BJ (cell line): ENCODE data around the gene OR4E2. TPM values are rescaled to one million over a fixed set of nuclear protein-coding genes. Genes with fewer than 3 reads are reported as not detected.

ENCODE experiments used
- CTCF ChIA-PET: fragments of 350-600 bp; formaldehyde crosslinking; extraction: SDS; loops from one replicate; lab custom pipeline; 2021; ENCODE audit warnings: antibody characterized with exemption, inconsistent platforms; lab: Yijun Ruan, JAX
- POLR2A ChIA-PET: fragments of 300-600 bp; sonication (Branson Sonifier 250); formaldehyde crosslinking; extraction: SDS; loops from one replicate; lab custom pipeline; 2021; ENCODE audit warnings: antibody characterized with exemption; lab: Charles Lee
- DNase-seq: peaks from one replicate; pipeline ENCODE4 v3.0.0-alpha.2; 2011; ENCODE audit warnings: low read depth
- H3K27me3 ChIP-seq: 2 replicates; pipeline ENCODE4 v1.6.0; 2011; ENCODE audit warnings: low read length; ENCODE audit not compliant: control insufficient read depth, insufficient read depth
- H3K36me3 ChIP-seq: 2 replicates; pipeline ENCODE4 v1.5.1; 2011; ENCODE audit warnings: low read length; ENCODE audit not compliant: control insufficient read depth, insufficient read depth
- H3K4me3 ChIP-seq: 2 replicates; pipeline ENCODE4 v1.5.1; 2011; ENCODE audit warnings: low read depth, mild to moderate bottlenecking, control low read depth, low read length
- polyA plus RNA-seq: library from polyadenylated mRNA; depleted of rRNA; stranded (reverse); fragments of >200 nt; gene quantifications from 2 replicates; pipeline ENCODE4 v1.2.3, GENCODE V29; 2011
- TF ChIP-seq, protein P1 (sequence below): IDR thresholded peaks from 2 replicates; pipeline ENCODE4 v1.5.1; 2011; ENCODE audit warnings: low read depth, mild to moderate bottlenecking, control low read depth, inconsistent platforms, low read length, moderate library complexity; ENCODE audit not compliant: insufficient read depth

OR4E2 gene
- polyA plus RNA-seq, 1 experiment = not detected

DNA sequence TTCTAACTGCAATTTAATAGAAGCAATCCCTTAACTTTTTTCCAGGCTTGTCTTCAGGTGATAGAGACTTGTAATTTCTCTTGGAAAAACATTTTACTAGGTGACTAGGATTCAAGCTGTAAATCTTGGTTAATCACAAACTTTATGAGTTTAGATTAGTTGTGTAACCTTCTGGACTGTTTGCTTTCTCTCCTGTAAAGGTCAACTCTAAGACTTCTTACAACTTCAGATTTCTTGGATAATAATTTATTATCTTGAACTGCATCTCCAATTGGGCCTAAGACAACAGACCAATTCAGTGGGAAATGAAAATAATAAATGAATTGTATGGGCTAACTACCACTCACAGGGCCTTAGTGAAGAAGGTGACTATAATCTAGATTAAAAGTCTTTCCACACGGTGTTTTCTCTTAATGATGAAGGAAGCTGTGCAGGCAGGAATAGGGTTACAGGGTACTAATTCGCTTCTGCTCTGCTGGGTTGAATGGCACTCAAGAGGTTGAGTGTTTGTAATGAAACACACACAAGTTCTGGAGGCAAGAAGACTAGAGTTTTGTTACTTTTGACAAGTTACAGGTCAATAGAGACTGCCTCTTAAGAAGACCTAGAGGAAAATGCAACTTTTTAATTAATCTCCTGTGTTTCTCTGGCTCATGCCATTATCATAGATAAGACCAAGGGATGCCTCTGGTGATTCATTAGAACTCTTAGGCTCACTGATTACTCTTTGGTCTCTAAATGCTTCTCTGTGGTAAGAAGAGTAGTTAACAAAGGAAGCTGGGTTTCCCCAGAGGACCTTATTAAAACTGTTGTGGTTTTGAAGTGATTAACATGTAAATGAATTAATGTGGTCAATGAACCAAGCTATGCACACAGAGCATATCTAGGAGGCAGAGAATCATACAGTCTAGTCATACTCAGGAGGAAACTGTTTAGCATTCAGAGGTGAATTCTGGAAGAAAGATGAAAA is 50.0 kb downstream of the OR4E2 start:
- ChIA-PET CTCF (interaction anchor here (0.6 kb wide), 1 partner anchor 594 kb away, joined by 3 read pairs; no protein-coding TSS in a partner anchor), POLR2A (no interaction called here)
- no peak for DNase-seq
- Histone ChIP-seq H3K27me3 (no peaks in the 10 kb centered on the region), H3K4me3 (no peak overlapping the region), H3K36me3 (no peaks in the 10 kb centered on the region)
- TF ChIP-seq, protein P1, sequence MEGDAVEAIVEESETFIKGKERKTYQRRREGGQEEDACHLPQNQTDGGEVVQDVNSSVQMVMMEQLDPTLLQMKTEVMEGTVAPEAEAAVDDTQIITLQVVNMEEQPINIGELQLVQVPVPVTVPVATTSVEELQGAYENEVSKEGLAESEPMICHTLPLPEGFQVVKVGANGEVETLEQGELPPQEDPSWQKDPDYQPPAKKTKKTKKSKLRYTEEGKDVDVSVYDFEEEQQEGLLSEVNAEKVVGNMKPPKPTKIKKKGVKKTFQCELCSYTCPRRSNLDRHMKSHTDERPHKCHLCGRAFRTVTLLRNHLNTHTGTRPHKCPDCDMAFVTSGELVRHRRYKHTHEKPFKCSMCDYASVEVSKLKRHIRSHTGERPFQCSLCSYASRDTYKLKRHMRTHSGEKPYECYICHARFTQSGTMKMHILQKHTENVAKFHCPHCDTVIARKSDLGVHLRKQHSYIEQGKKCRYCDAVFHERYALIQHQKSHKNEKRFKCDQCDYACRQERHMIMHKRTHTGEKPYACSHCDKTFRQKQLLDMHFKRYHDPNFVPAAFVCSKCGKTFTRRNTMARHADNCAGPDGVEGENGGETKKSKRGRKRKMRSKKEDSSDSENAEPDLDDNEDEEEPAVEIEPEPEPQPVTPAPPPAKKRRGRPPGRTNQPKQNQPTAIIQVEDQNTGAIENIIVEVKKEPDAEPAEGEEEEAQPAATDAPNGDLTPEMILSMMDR = no peak

DNA sequence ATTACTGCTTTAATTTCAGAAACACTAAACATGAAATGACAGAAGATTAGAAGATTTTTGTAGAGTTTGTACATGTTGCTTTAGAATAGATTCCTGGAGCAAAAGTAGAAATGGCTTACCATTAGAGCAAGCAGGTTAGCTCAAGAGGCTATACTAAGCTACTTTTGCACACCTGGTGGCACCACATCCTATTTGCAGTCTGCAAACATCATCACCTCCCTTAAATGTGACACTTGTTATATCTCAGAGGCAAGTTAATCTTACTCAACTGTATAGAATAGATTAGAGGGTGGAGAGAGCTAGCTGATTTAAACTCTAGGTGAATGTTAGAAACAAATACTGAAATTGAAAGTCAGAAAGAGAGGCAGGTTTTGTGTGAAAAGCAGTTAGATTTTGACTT is 50.7 kb downstream of the OR4E2 start:
- CTCF ChIA-PET = interaction anchor here (0.6 kb wide), 1 partner anchor 593 kb away, joined by 3 read pairs; no protein-coding TSS in a partner anchor
- no peak for DNase-seq
- Histone ChIP-seq H3K4me3 (no peak overlapping the region), H3K36me3 (no peaks in the 10 kb centered on the region), H3K27me3 (no peaks in the 10 kb centered on the region)
- POLR2A ChIA-PET = no interaction called here
- TF ChIP-seq, protein P1 = no peak

DNA sequence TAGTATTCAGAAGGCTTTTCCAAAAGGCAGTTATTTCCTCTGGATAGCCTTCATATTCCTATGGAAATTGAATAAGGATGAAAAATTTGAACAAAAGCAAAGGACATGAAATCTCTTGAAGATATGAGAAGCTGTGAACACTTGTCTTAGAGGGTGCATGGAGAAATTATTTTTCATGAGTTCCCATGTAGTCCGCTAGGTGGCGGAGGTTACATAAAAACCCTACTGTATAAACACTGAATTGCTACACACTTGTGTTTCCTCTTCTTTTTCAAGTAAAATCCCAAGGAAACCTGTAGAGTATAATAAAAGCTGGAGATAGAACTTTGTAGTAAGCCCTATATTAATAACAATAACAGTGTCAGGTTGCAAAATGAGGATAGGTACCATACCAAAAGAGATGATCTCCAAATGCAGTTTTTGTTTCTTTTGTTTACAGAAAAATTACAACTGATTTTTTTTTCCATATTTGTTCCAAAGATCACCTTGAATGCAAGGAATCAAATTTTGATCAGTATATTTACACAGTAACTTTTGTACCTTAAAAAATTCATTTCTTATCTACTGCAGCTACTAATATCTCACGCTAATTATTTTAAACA is 57.8 kb downstream of the OR4E2 start:
- Histone ChIP-seq H3K4me3 (no peak overlapping the region), H3K36me3 (no peaks in the 10 kb centered on the region), H3K27me3 (no peaks in the 10 kb centered on the region)
- DNase-seq = no peak
- TF ChIP-seq, protein P1 = peak; percentile 73
- ChIA-PET POLR2A (no interaction called here), CTCF (interaction anchor here (0.5 to 2.0 kb wide), 8 partner anchors 10 to 135 kb away, joined by 3 to 9 read pairs (median 5); no protein-coding TSS in a partner anchor)

DNA sequence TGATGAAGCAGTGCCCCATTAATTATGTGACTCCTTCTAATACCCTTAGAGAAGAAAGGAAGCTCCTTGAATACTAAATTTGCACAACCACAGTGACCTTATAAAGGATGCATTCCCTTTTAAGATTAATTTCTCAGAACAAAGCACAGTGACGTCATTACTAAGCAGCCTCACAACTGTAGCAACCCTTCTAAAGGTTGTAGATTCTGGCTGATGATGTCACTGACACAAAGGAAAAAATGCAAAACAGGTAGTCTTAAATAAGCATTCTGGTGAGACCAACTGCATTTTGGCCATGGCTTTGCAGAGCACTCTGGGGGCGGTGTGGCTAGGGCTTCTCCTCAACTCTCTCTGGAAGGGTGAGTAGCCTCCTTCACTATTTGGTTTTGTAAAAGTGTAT is 58.4 kb downstream of the OR4E2 start:
- ChIA-PET POLR2A (no interaction called here), CTCF (interaction anchor here (0.6 to 1.7 kb wide), 3 partner anchors 10 to 135 kb away, joined by 3 to 5 read pairs (median 5); no protein-coding TSS in a partner anchor)
- Histone ChIP-seq H3K27me3 (no peaks in the 10 kb centered on the region), H3K4me3 (no peak overlapping the region), H3K36me3 (no peaks in the 10 kb centered on the region)
- TF ChIP-seq, protein P1 = no peak
- DNase-seq = no peak
